ENCODE measurements around the gene UBE2E2.
A peak's percentile ranks its signal among the peaks of the same experiment; 100 is the strongest.

UBE2E2 gene

DNA sequence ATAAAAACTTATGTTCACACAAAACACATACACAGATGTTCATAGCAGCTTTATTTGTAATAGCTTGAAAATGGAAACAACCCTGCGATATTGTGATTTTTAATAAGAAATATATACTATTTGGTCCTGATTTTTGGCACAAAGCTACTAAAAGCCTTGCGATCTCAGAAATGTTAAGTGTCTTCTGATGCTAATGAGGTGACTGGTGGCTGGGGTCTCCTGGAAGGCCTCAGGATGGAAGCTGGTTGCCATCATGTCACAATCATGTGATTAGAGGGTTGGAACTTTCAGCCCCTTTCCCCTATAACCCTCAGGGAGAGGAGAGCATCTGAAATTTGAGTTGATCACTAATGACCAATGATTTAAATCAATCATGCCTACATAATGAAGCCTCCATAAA lies 324.2 kb downstream of the UBE2E2 start:
- H3K4me1 ChIP-seq (ENCODE audit: insufficient read depth, low read length), result peaks cover 11% of the 10 kb centered on the region
- no peaks in the 10 kb centered on the region for H3K36me3 ChIP-seq (ENCODE audit: insufficient read depth, low read length)
- H3K4me3 ChIP-seq (ENCODE audit: low read length), result no peak overlapping the region
- H2AFZ ChIP-seq (ENCODE audit: low read depth, low read length), result no peak overlapping the region
- no peaks in the 10 kb centered on the region for H3K9me3 ChIP-seq (ENCODE audit: low read length)
- no peaks in the 10 kb centered on the region for H3K27me3 ChIP-seq (ENCODE audit: insufficient read depth, low read length)

DNA sequence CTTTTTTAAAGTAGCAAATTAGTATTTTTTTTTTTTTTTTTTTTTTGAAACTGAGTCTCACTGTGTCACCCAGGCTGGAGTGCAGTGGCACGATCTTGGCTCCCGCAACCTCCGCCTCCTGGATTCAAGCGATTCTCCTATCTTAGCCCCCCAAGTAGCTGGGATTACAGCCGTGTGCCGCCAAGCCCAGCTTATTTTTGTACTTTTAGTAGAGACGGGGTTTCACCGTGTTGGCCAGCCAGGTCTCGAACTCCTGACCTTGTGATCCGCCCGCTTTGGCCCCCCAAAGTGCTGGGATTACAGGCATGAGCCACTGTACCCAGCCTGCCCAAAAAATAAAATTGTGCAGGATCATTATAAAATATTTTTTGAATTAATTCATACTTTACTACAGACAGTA lies 330.5 kb downstream of the UBE2E2 start:
- Histone ChIP-seq H3K27me3 (ENCODE audit: insufficient read depth, low read length) (no peaks in the 10 kb centered on the region), H3K36me3 (ENCODE audit: insufficient read depth, low read length) (no peaks in the 10 kb centered on the region), H3K4me1 (ENCODE audit: insufficient read depth, low read length) (peaks cover 14% of the 10 kb centered on the region), H3K4me3 (ENCODE audit: low read length) (no peak overlapping the region), H3K9me3 (ENCODE audit: low read length) (no peaks in the 10 kb centered on the region), H2AFZ (ENCODE audit: low read depth, low read length) (no peak overlapping the region)

DNA sequence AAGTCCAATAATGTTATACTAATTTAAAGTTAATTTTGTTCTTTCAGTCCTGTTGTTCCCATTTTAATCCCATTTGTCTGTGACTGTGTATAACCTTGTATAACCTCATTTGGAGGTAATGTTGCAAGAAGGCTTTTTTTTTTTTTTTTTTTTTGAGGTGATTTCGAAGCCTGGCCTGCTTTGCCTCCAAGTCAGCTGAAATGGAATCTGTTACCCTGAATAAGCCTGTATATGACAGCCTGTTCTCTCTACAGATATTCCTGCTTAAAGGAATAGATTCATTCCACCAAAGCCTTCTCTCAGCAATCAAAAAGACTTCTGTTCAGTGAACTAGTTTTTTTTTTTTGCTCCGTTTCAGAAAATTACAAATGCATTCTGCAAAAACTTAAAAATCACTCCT lies 330.9 kb downstream of the UBE2E2 start:
- Histone ChIP-seq H3K4me3 (ENCODE audit: low read length) (no peak overlapping the region), H3K9me3 (ENCODE audit: low read length) (no peaks in the 10 kb centered on the region), H2AFZ (ENCODE audit: low read depth, low read length) (no peak overlapping the region), H3K4me1 (ENCODE audit: insufficient read depth, low read length) (peaks cover 14% of the 10 kb centered on the region), H3K27me3 (ENCODE audit: insufficient read depth, low read length) (no peaks in the 10 kb centered on the region), H3K36me3 (ENCODE audit: insufficient read depth, low read length) (no peaks in the 10 kb centered on the region)

DNA sequence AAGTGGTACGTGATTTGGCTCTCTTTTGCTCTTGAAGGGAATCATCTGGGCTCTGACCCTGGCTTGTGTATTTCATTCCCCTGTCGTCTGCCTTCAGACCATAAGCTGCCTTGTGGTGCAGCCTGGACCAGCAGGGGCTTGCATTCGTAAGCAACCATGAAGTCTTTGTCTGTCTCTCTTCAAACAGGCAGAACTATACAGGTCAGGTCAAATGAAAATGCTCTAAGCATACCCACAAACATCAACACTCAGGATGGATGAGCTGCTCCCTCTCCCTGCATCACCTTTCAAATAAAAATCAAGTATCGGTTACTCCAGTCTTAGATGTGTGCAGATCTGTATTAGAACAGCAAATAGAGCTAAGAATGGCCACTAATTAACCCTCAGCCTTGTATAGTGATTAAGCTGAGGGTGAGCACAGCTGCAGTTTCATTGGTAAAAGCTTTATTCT lies 334.0 kb downstream of the UBE2E2 start:
- Histone ChIP-seq H3K4me3 (ENCODE audit: low read length) (peak overlapping the region; percentile 28), H2AFZ (ENCODE audit: low read depth, low read length) (peak overlapping the region; percentile 12), H3K36me3 (ENCODE audit: insufficient read depth, low read length) (no peaks in the 10 kb centered on the region), H3K27me3 (ENCODE audit: insufficient read depth, low read length) (no peaks in the 10 kb centered on the region), H3K9me3 (ENCODE audit: low read length) (no peaks in the 10 kb centered on the region), H3K4me1 (ENCODE audit: insufficient read depth, low read length) (peaks cover 14% of the 10 kb centered on the region)

DNA sequence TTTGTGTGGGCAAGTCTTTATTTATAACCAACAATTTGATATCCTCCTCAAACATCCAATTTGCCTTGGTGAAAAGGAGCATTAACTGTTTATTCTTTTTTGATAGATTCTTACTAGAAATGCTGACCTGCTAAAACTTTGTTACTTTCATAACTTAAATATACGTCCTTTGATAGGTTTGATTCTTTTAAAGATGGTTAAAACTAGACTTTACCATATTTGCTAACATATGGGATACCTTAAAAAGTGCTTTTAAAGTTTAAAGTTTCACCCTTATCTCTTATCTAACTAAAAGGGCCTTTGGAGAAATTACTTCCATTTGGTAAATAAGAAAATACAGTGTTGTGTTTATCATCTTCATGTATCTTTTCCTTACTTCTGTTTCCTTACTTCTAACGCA lies 336.1 kb downstream of the UBE2E2 start:
- H2AFZ ChIP-seq (ENCODE audit: low read depth, low read length), result no peak overlapping the region
- H3K4me1 ChIP-seq (ENCODE audit: insufficient read depth, low read length), result peaks cover 14% of the 10 kb centered on the region
- no peaks in the 10 kb centered on the region for H3K27me3 ChIP-seq (ENCODE audit: insufficient read depth, low read length)
- H3K9me3 ChIP-seq (ENCODE audit: low read length), result no peaks in the 10 kb centered on the region
- no peaks in the 10 kb centered on the region for H3K36me3 ChIP-seq (ENCODE audit: insufficient read depth, low read length)
- H3K4me3 ChIP-seq (ENCODE audit: low read length), result no peak overlapping the region

DNA sequence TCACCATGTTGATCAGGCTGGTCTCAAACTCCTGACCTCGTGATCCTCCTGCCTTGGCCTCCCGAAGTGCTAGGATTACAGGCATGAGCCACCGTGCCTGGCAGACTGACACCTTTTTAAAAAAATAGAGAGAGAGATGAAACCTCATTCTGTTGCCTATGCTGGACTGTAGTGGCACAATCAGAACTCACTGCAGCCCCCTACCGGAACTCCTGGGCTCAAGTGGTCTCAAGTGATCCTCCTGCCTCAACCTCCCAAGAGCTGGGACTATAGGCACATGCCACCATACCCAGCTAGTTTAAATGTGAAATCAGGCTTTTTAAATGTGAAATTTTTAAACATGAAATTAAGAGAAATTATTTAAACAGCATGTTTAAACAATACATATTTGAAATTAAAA lies 337.5 kb downstream of the UBE2E2 start:
- Histone ChIP-seq H3K4me1 (ENCODE audit: insufficient read depth, low read length) (peaks cover 14% of the 10 kb centered on the region), H3K4me3 (ENCODE audit: low read length) (no peak overlapping the region), H3K9me3 (ENCODE audit: low read length) (no peaks in the 10 kb centered on the region), H3K27me3 (ENCODE audit: insufficient read depth, low read length) (no peaks in the 10 kb centered on the region), H2AFZ (ENCODE audit: low read depth, low read length) (no peak overlapping the region), H3K36me3 (ENCODE audit: insufficient read depth, low read length) (no peaks in the 10 kb centered on the region)

DNA sequence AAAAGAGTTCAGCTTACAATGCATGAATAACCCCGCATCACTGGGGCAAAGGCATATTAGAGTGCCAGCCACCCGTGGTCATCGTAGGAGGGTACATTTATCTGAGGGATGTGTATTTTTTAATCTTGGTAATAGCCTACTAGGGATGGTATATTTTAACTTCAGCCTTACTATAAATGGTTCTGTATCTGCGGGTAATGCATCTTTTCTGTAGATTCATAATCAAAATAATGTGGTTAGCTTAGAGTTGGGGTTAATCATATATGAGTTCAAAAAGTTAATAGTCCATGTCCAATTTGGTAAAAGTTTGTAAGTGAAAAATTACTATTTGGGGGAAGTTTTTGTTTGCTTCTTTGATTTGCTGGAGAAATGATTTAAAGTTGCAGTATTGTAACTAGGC lies 339.0 kb downstream of the UBE2E2 start:
- Histone ChIP-seq H3K4me1 (ENCODE audit: insufficient read depth, low read length) (peaks cover 5% of the 10 kb centered on the region), H2AFZ (ENCODE audit: low read depth, low read length) (no peak overlapping the region), H3K4me3 (ENCODE audit: low read length) (no peak overlapping the region), H3K9me3 (ENCODE audit: low read length) (no peaks in the 10 kb centered on the region), H3K36me3 (ENCODE audit: insufficient read depth, low read length) (no peaks in the 10 kb centered on the region), H3K27me3 (ENCODE audit: insufficient read depth, low read length) (no peaks in the 10 kb centered on the region)

DNA sequence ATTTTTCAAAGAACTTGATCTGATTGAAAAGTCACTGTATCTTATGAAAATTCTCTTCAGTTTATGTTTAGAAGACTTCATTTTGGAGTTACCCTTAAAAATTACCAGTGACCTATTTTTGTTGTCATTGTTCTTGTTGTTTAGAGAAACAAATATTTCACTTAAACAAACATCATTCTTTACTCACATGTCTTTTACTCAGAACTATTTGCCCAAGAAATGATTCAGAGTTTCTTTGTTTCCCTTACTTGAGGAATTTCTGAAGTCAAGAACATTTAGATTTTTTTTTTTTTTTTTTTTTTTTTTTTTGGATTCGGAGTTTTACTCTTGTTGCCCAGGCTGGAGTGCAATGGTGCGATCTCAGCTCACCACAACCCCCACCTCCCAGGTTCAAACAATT lies 343.1 kb downstream of the UBE2E2 start:
- Histone ChIP-seq H3K9me3 (ENCODE audit: low read length) (no peaks in the 10 kb centered on the region), H3K4me1 (ENCODE audit: insufficient read depth, low read length) (no peaks in the 10 kb centered on the region), H3K36me3 (ENCODE audit: insufficient read depth, low read length) (no peaks in the 10 kb centered on the region), H3K27me3 (ENCODE audit: insufficient read depth, low read length) (no peaks in the 10 kb centered on the region), H3K4me3 (ENCODE audit: low read length) (no peak overlapping the region), H2AFZ (ENCODE audit: low read depth, low read length) (no peak overlapping the region)

DNA sequence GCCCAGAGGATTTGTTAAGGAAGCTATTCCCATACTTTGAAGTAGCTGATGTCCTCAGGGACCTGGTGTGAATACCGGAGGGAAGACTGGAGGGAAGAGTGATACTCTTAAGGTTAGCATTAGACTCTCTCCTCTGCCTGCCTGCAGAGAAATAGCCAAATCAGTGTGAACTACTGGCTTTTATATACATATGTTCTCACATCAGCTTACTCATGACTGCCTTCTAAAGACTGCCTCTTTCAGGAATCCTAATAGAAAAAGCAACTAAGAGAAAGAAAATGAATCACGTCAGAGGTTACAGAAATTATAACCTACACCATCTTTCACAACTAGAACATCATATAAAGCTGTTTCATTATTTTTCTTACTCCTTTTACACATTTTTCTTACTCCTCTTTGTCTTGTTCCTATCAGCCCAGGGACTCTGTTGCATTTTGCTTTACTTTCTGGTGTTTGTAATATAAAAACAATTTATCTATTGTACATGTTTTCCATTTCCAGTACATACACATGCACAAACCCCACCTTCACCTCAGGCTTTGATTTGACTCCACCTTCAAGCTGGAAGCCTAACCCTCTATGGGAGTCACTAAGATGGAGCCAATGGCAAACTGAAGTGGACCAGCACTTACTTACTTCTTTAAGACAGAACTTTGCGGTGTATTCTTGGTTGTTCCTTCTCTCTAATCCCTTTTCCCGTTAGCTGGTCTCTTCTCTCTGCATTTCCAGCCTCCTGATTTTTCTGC lies 345.0 kb downstream of the UBE2E2 start:
- Histone ChIP-seq H3K9me3 (ENCODE audit: low read length) (no peaks in the 10 kb centered on the region), H3K36me3 (ENCODE audit: insufficient read depth, low read length) (no peaks in the 10 kb centered on the region), H2AFZ (ENCODE audit: low read depth, low read length) (no peak overlapping the region), H3K4me3 (ENCODE audit: low read length) (no peak overlapping the region), H3K4me1 (ENCODE audit: insufficient read depth, low read length) (no peaks in the 10 kb centered on the region), H3K27me3 (ENCODE audit: insufficient read depth, low read length) (no peaks in the 10 kb centered on the region)

DNA sequence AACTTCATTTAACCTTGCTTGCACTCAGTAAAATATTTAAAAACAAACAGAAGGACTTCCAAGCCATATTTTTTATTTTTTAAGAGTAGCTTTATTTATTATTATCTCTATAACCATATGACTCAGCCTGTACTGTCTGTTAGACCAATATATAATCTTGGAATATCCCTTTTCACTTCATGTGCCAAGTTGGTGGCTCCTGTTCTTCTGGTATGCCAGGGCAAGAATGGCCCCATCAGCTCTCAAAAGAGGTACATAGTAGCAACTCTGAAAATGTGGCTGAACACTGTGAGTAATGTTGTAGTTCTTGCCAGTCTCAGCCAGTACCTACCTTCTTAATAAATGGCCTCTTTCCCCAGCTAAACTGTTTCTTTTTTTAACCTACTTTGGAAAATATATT lies 345.6 kb downstream of the UBE2E2 start:
- no peaks in the 10 kb centered on the region for H3K27me3 ChIP-seq (ENCODE audit: insufficient read depth, low read length)
- H3K4me1 ChIP-seq (ENCODE audit: insufficient read depth, low read length), result no peaks in the 10 kb centered on the region
- no peak overlapping the region for H3K4me3 ChIP-seq (ENCODE audit: low read length)
- H3K9me3 ChIP-seq (ENCODE audit: low read length), result no peaks in the 10 kb centered on the region
- no peak overlapping the region for H2AFZ ChIP-seq (ENCODE audit: low read depth, low read length)
- H3K36me3 ChIP-seq (ENCODE audit: insufficient read depth, low read length), result no peaks in the 10 kb centered on the region

DNA sequence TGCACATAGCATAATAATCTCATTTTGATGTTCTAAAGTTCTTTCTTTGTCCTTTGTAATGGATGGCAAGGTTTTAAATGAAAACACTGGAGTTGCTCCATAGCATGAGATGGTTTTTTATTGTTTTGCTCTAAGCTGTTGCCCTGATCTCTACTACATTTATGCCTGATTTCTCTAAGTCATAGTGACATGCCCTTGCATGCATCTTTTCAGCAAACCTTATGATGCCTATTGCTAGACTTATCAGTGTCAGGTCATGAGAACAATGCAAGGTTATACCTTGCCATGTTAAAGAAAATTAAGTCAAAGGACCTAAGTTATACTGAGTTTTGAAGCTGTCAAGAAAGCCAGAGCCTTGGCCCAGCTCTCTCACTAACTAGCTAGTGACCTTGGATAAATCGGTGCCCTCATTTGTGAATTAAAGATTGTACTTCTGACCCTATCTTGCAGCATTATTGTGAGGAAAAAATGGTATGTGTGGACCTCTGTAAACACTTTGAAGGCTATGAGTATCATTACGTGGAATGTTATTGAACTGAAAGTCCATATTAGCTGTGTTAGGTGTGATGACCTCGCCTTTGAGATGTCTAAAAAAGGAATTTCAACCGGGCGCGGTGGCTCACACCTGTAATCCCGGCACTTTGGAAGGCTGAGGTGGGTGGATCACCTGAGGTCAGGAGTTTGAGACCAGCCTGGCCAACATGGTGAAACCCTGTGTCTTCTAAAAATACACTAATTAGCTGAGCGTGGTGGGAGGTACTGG lies 346.2 kb downstream of the UBE2E2 start:
- no peaks in the 10 kb centered on the region for H3K36me3 ChIP-seq (ENCODE audit: insufficient read depth, low read length)
- no peaks in the 10 kb centered on the region for H3K4me1 ChIP-seq (ENCODE audit: insufficient read depth, low read length)
- no peak overlapping the region for H2AFZ ChIP-seq (ENCODE audit: low read depth, low read length)
- H3K9me3 ChIP-seq (ENCODE audit: low read length), result no peaks in the 10 kb centered on the region
- H3K4me3 ChIP-seq (ENCODE audit: low read length), result no peak overlapping the region
- H3K27me3 ChIP-seq (ENCODE audit: insufficient read depth, low read length), result no peaks in the 10 kb centered on the region

DNA sequence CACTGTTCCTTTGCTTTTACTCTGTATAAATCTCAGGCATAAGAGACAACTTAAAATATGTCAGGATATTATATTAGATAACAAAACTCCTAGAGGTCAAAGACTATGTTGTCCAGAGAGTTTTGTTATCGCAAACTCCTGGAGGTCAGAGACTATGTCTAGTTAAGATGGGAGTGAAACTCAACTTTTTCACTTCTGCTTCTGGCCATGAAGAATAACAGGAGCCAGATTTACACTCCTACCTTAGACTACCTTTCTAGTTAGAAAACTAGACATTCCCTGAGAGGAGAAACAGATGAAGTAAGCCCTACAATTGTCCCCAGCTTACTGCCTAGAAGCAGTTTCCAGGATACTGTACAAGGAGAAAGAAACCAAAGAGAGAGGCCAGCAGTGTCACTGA lies 347.3 kb downstream of the UBE2E2 start:
- Histone ChIP-seq H2AFZ (ENCODE audit: low read depth, low read length) (no peak overlapping the region), H3K4me3 (ENCODE audit: low read length) (no peak overlapping the region), H3K9me3 (ENCODE audit: low read length) (no peaks in the 10 kb centered on the region), H3K27me3 (ENCODE audit: insufficient read depth, low read length) (no peaks in the 10 kb centered on the region), H3K4me1 (ENCODE audit: insufficient read depth, low read length) (no peaks in the 10 kb centered on the region), H3K36me3 (ENCODE audit: insufficient read depth, low read length) (no peaks in the 10 kb centered on the region)

DNA sequence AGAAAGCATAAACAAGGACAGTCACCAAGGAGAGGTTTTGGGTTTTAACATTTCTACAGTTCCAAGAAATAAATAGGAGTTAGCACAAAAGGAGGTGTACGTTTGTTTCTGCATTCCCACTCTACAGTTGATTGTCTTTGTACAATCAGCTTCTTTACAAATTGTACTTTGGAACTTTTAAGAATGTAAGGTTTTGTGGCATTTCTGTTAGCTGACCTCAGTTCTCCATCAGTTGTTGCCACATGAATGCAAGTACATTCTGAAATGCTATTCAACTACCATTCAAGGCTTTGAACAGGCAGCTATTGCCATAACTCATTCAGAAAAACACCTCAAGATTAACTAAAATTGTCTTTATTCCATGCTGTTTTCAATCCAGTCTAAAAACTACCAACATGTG lies 349.4 kb downstream of the UBE2E2 start:
- no peak overlapping the region for H2AFZ ChIP-seq (ENCODE audit: low read depth, low read length)
- no peaks in the 10 kb centered on the region for H3K36me3 ChIP-seq (ENCODE audit: insufficient read depth, low read length)
- no peaks in the 10 kb centered on the region for H3K9me3 ChIP-seq (ENCODE audit: low read length)
- no peak overlapping the region for H3K4me3 ChIP-seq (ENCODE audit: low read length)
- H3K4me1 ChIP-seq (ENCODE audit: insufficient read depth, low read length), result no peaks in the 10 kb centered on the region
- H3K27me3 ChIP-seq (ENCODE audit: insufficient read depth, low read length), result no peaks in the 10 kb centered on the region

Data from neuron (in vitro differentiated cells).